ENCODE results near the gene PRG3. TPM values are rescaled to one million over a fixed set of nuclear protein-coding genes. Genes with fewer than 3 reads are reported as not detected.

Gene PRG3, protein sequence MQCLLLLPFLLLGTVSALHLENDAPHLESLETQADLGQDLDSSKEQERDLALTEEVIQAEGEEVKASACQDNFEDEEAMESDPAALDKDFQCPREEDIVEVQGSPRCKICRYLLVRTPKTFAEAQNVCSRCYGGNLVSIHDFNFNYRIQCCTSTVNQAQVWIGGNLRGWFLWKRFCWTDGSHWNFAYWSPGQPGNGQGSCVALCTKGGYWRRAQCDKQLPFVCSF
- total RNA-seq = not detected in 2 replicates

DNA sequence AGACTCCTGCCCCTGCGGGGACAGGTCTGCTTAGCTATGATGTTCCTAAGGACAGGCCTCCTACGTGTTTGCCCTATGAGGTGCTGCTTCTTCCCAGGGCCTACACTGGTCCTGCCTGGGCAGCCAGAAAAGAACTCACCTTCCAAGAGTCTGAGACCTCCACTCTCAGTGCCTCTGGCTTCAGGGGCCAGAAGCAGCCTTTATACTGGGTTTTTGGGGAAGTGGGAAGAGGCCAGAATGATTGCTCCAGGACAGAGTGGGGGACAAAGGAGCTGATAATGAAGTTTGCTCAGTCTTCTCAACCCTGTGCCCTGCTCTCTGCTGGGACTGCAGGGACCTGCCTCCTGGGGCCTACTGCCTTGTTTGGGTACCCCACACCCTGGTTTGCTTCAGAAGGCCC lies at the start of gene PRG3:
Gene PRG3 (minus strand): TSS at position 176 of the 400 bp plus-strand sequence. CDS start 442 bp downstream, outside the sequence.

DNA sequence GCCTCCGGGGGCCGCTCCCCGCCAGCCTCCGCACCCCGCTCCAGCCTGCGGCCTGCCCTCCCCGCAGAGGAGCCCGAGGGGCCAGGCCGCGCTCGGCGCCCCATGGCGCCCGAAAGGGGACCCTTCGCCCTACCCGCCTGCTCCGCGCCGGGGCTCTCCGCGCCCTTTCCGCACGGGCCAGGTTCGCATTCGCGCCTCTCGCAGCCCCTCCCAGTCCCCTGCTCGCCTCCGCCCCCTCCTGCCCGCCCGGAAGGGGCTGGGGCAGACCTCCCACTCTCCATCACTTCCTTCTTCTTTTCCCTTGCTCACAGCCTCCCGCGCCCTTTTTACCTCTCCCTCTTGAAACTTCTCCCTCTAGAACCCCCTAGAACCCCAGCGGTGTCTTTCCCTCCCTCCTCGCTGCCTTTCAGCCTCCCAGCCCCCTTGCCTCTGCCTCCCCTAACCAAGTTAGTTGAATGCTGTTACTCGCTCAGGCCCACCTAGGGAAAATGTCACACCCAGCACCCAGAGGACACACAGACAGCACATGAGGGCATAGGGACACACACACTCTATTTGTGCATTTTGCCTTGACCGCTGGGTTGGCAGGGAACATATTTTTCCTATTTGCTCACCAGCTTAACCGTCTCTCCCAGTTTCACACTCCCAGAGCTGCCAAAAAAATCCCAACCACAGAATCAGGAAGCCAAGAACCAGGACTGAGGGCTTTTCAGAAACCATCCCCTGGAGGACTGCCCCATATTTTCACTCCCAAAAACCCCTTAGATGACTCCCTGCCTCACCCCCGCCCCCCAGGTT lies 46.2 kb upstream of the PRG3 start, which contains the start of gene SLC43A3:
Gene SLC43A3 (minus strand): TSS at position 193 of the 798 bp plus-strand sequence. CDS start 949 bp downstream, outside the sequence.

DNA sequence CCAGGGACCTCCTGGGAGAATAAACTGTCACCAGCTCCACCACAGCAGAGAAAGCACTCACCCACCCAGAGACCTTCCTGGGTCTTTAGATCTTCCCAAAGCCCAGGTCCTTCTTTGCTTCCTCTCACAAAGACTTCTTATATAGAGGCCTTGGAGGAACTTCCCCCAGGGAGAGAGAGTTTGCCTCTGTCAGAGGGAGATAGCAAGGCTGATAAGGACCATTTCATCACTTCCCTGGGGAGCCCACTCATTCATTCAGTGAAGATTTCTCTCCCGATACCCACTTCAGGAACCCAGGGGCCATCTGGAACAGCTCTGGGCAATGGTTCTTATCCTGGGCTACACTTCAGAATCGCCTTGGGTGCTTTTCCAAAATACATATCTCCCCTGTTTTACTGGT lies 9.6 kb upstream of the PRG3 start, which contains the start of gene PRG2:
Gene PRG2 (minus strand): TSS at position 116 of the 400 bp plus-strand sequence. CDS start 706 bp downstream, outside the sequence.

DNA sequence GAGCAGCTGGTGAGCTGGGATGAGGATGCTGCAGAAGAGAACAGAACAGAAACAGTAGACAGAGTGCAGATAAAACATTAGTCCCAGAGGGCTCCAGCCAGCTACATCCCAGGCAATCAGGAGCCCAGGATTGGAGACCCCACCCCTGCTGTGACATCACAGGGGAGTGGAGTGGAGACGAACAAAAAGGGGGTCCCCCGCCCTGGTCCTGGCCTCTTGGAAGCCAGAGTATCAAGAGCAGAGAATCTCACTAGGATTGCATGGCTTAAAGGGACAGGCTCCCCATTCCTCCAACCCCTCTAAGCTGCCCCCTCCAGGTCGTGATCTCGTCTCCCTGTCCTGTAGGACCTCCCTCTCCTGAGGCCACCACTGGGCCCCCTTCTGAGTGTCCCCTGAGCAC lies 42.8 kb downstream of the PRG3 start, which contains the start of gene P2RX3:
Gene P2RX3 (plus strand): TSS at position 211 of the 400 bp plus-strand sequence. CDS start 199 bp downstream, outside the sequence.

DNA sequence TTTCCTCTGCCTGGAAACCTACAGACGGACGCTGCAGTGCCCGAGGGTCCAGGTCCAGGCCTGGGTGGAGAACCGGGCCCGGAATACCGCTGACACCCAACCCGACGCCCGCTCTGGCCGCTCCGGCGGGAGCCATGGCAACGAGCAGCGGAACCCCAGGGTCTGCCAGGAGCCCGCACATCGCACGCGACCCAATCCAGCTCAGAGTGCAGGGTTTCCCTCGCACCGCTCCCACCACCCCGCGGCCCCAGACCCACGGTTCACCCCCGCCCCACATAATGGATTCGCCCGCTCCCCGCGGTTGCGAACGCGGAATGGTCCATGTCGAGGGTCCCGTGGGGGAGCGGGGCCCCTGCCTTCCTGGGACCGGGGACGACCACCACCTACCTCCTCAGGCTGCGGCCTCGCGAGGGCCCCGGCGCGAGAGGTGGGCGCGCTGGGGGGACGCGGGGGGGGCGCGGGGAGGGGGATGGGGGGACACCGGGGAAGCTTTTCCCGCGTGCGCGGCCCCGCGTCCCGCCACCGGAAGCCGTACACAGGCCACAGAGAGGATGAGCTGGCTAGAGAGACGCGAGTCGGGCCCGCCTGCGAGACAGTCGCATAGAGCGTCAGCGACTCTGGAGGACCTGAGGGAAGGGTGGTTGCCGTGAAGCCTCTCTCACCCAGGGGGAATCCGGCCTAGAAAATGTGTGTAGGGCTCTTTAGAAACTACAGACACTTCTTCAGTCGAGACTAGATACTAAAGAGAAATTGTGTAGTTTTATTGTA lies 45.4 kb downstream of the PRG3 start, which contains the start of gene SSRP1:
Gene SSRP1 (minus strand): TSS at position 550 of the 768 bp plus-strand sequence. CDS start 771 bp downstream, outside the sequence.

Other genes starting within 250 kb of the PRG3 start
- gene LRRC55, start 199.2 kb downstream of the PRG3 start, total RNA-seq = 0.17 TPM in 1 of 2 replicates, not detected in the other
- 3.4 TPM in 1 of 2 replicates, not detected in the other for gene APLNR, start 143.9 kb downstream of the PRG3 start, total RNA-seq
- gene TNKS1BP1, start 56.2 kb downstream of the PRG3 start, total RNA-seq = 125 and 127 TPM in 2 replicates
- 65.8 and 67.8 TPM in 2 replicates for gene SSRP1, start 45.3 kb downstream of the PRG3 start, total RNA-seq
- 0.43 TPM in 1 of 2 replicates, not detected in the other for gene P2RX3, start 42.8 kb downstream of the PRG3 start, total RNA-seq
- gene PRG2, start 9.5 kb upstream of the PRG3 start, total RNA-seq = not detected in 2 replicates
- gene SLC43A3, start 46.0 kb upstream of the PRG3 start, total RNA-seq = 27.8 and 32.3 TPM in 2 replicates
- gene RTN4RL2, start 79.4 kb upstream of the PRG3 start, total RNA-seq = 2.1 and 10.6 TPM in 2 replicates
- gene SLC43A1, start 134.6 kb upstream of the PRG3 start, total RNA-seq = 16.6 and 29.5 TPM in 2 replicates
- 11.1 and 23.8 TPM in 2 replicates for gene TIMM10, start 149.6 kb upstream of the PRG3 start, total RNA-seq
- gene SMTNL1, start 156.4 kb upstream of the PRG3 start, total RNA-seq = not detected in 2 replicates
- 67.3 and 149 TPM in 2 replicates for gene UBE2L6, start 186.5 kb upstream of the PRG3 start, total RNA-seq
- gene SERPING1, start 216.5 kb upstream of the PRG3 start, total RNA-seq = 440 and 806 TPM in 2 replicates

All from pericardium fibroblast (primary cell).